GM23338 (cell line): Measurements from ENCODE around the gene LRRC75B. TPM values are rescaled to one million over a fixed set of nuclear protein-coding genes. Genes with fewer than 3 reads are reported as not detected.

Experiments used
- ATAC-seq: fragments of 200-7000 bp; cut with Tn5 transposase; 3 replicates; pipeline ENCODE4 v1.9.1; 2020
- DNase-seq: peaks from one replicate; pipeline ENCODE4 v3.0.0-alpha.2; 2015; ENCODE audit warnings: low spot score
- H2AFZ ChIP-seq: fragments of 200-600 bp; sonication (generic); 2 replicates; pipeline ENCODE4 v1.8.0; 2016; ENCODE audit warnings: antibody characterized with exemption, mild to moderate bottlenecking, moderate library complexity
- H3F3A ChIP-seq: fragments of 200-600 bp; sonication (generic); replicated peaks from 2 replicates; pipeline ENCODE4 v1.8.0; 2017; ENCODE audit warnings: antibody characterized with exemption, mixed run types, low read depth
- H3K27ac ChIP-seq: fragments of 200-600 bp; sonication (generic); 2 replicates; pipeline ENCODE4 v1.6.1; 2016; ENCODE audit warnings: low read depth
- H3K27me3 ChIP-seq: fragments of 200-600 bp; sonication (generic); 2 replicates; pipeline ENCODE4 v1.8.0; 2016; ENCODE audit warnings: mild to moderate bottlenecking, mixed run types, moderate library complexity; ENCODE audit not compliant: insufficient read depth
- H3K36me3 ChIP-seq: fragments of 200-600 bp; sonication (generic); 2 replicates; pipeline ENCODE4 v1.8.0; 2016; ENCODE audit warnings: mild to moderate bottlenecking; ENCODE audit not compliant: insufficient read depth
- H3K4me1 ChIP-seq: fragments of 200-600 bp; sonication (generic); 2 replicates; pipeline ENCODE4 v1.8.0; 2016; ENCODE audit warnings: mild to moderate bottlenecking, moderate library complexity; ENCODE audit not compliant: insufficient read depth
- H3K4me2 ChIP-seq: fragments of 200-600 bp; sonication (generic); 2 replicates; pipeline ENCODE4 v1.7.1; 2017; ENCODE audit warnings: mixed run types
- H3K4me3 ChIP-seq: fragments of 200-600 bp; sonication (generic); 2 replicates; pipeline ENCODE4 v1.6.1; 2016; ENCODE audit warnings: mixed run types
- H3K79me2 ChIP-seq: fragments of 200-600 bp; sonication (generic); replicated peaks from 2 replicates; pipeline ENCODE4 v1.8.0; 2017; ENCODE audit warnings: mild to moderate bottlenecking; ENCODE audit not compliant: insufficient read depth
- H3K9me2 ChIP-seq: fragments of 200-600 bp; sonication (generic); 2 replicates; pipeline ENCODE4 v1.8.0; 2017; ENCODE audit not compliant: insufficient read depth
- H4K20me1 ChIP-seq: fragments of 200-600 bp; sonication (generic); replicated peaks from 2 replicates; pipeline ENCODE4 v1.8.0; 2017; ENCODE audit warnings: mild to moderate bottlenecking; ENCODE audit not compliant: insufficient read depth
- H3K27ac Mint-ChIP-seq: 2 replicates; pipeline ENCODE4 v1.8.0; 2020; ENCODE audit warnings: inconsistent platforms, mild to moderate bottlenecking, moderate library complexity, mixed read lengths
- H3K27me3 Mint-ChIP-seq: 3 replicates; pipeline ENCODE4 v1.8.0; 2022; ENCODE audit warnings: low read depth, mild to moderate bottlenecking, moderate library complexity, mixed read lengths, inconsistent platforms; ENCODE audit not compliant: insufficient read depth, poor library complexity
- H3K36me3 Mint-ChIP-seq: 3 replicates; pipeline ENCODE4 v1.8.0; 2021; ENCODE audit warnings: low read depth, mild to moderate bottlenecking, inconsistent platforms, moderate library complexity, mixed read lengths
- H3K4me1 Mint-ChIP-seq: 3 replicates; pipeline ENCODE4 v1.8.0; 2020; ENCODE audit warnings: mild to moderate bottlenecking, inconsistent platforms, mixed read lengths
- H3K4me3 Mint-ChIP-seq: 3 replicates; pipeline ENCODE4 v1.8.0; 2021; ENCODE audit warnings: moderate library complexity, mild to moderate bottlenecking, inconsistent platforms, mixed read lengths
- H3K9me3 Mint-ChIP-seq: 3 replicates; pipeline ENCODE4 v1.8.0; 2020; ENCODE audit warnings: moderate library complexity, mild to moderate bottlenecking, inconsistent platforms, mixed read lengths
- CREB1 ChIP-seq: fragments of 250-450 bp; sonication (Bioruptor Pico); IDR thresholded peaks from 2 replicates; pipeline ENCODE4 v1.5.0; 2020; ENCODE audit warnings: low read depth, mild to moderate bottlenecking, moderate library complexity
- ETS1 ChIP-seq: IDR thresholded peaks from 2 replicates; pipeline ENCODE4 v1.6.1; 2016; ENCODE audit warnings: antibody characterized with exemption
- EZH2 ChIP-seq: fragments of 200-600 bp; sonication (generic); IDR thresholded peaks from one replicate; pipeline ENCODE4 v1.8.0; 2017; ENCODE audit warnings: antibody characterized with exemption, mild to moderate bottlenecking, low read depth; ENCODE audit not compliant: unreplicated experiment
- EZH2phosphoT487 ChIP-seq: fragments of 200-600 bp; sonication (generic); IDR thresholded peaks from one replicate; pipeline ENCODE4 v1.8.1; 2018; ENCODE audit warnings: antibody characterized with exemption; ENCODE audit not compliant: unreplicated experiment
- JUNB ChIP-seq: IDR thresholded peaks from one replicate; pipeline ENCODE4 v1.6.1; 2016; ENCODE audit warnings: antibody characterized with exemption; ENCODE audit not compliant: unreplicated experiment
- NANOG ChIP-seq: IDR thresholded peaks from 2 replicates; pipeline ENCODE4 v1.6.1; 2016; ENCODE audit warnings: antibody characterized with exemption, borderline replicate concordance
- POLR2AphosphoS5 ChIP-seq: IDR thresholded peaks from 2 replicates; pipeline ENCODE4 v1.6.1; 2016; ENCODE audit warnings: antibody characterized with exemption, low read depth
- REST ChIP-seq: IDR thresholded peaks from one replicate; pipeline ENCODE4 v1.6.1; 2018; ENCODE audit warnings: antibody characterized with exemption; ENCODE audit not compliant: unreplicated experiment
- STAT1 ChIP-seq: IDR thresholded peaks from one replicate; pipeline ENCODE4 v1.6.1; 2016; ENCODE audit warnings: antibody characterized with exemption; ENCODE audit not compliant: unreplicated experiment
- ZNF114 ChIP-seq: fragments of 250-450 bp; sonication (Bioruptor Pico); IDR thresholded peaks from 2 replicates; pipeline ENCODE4 v1.5.0; 2020; ENCODE audit warnings: mild to moderate bottlenecking, moderate library complexity
- ZNF331 ChIP-seq: fragments of 250-450 bp; sonication (Bioruptor Pico); IDR thresholded peaks from 2 replicates; pipeline ENCODE4 v1.5.0; 2020; ENCODE audit warnings: low read depth, mild to moderate bottlenecking, moderate library complexity
- polyA plus RNA-seq: library from polyadenylated mRNA; unstranded; fragments of >200 nt; fragmentation: Nextera tagmentation; extraction: Ambion mirVana; gene quantifications from 2 replicates; pipeline ENCODE4 v1.2.1, GENCODE V29; 2016
- total RNA-seq: library from RNA; depleted of rRNA; stranded (reverse); fragments of >200 nt; shearing (Covaris generic); gene quantifications from 2 replicates; pipeline ENCODE4 v1.2.3, GENCODE V29; 2014

LRRC75B gene
- total and polyA plus RNA-seq, 2 experiments from 2014 or later: 17.6 to 22.1 TPM

GRCh38 chr22:24579258-24579601, 13.6 kb downstream of the LRRC75B start:
- ATAC-seq: no peak
- Mint-ChIP-seq H3K4me3 (no peak overlapping the region), H3K27ac (no peak overlapping the region), H3K9me3 (no peaks in the 10 kb centered on the region), H3K36me3 (peaks cover 16% of the 10 kb centered on the region), H3K27me3 (peaks cover 6% of the 10 kb centered on the region), H3K4me1 (no peaks in the 10 kb centered on the region)
- H2AFZ ChIP-seq: no peak overlapping the region
- no peak for TF ChIP-seq EZH2
- no peak for TF ChIP-seq POLR2AphosphoS5
- peaks cover 15% of the 10 kb centered on the region for H4K20me1 ChIP-seq
- H3K4me2 ChIP-seq: no peak overlapping the region
- no peak overlapping the region for H3K4me3 ChIP-seq
- peaks cover 3% of the 10 kb centered on the region; the same call in 1 of the 2 replicates for H3K36me3 ChIP-seq
- H3K9me2 ChIP-seq: no peaks in the 10 kb centered on the region
- DNase-seq: no peak
- H3K27ac ChIP-seq: no peak overlapping the region
- no peaks in the 10 kb centered on the region for H3K27me3 ChIP-seq
- H3K79me2 ChIP-seq: no peaks in the 10 kb centered on the region
- peaks cover 18% of the 10 kb centered on the region; the same call in 1 of the 2 replicates for H3F3A ChIP-seq
- no peaks in the 10 kb centered on the region for H3K4me1 ChIP-seq

- no peaks in the 10 kb centered on the region for H3K27me3 ChIP-seq
- peaks cover 19% of the 10 kb centered on the region for H4K20me1 ChIP-seq
- no peaks in the 10 kb centered on the region for H3K9me2 ChIP-seq
- H3K27ac ChIP-seq: 0 out of 2 replicates have a peak overlapping the region, but pooled peaks have one; percentile 52
- Mint-ChIP-seq H3K27me3 (peaks cover 6% of the 10 kb centered on the region), H3K4me3 (no peak overlapping the region), H3K4me1 (no peaks in the 10 kb centered on the region), H3K27ac (no peak overlapping the region; the same call in 1 of the 2 replicates), H3K9me3 (no peaks in the 10 kb centered on the region), H3K36me3 (peaks cover 22% of the 10 kb centered on the region)
- H3F3A ChIP-seq: peaks cover 20% of the 10 kb centered on the region; the same call in 1 of the 2 replicates
- H3K79me2 ChIP-seq: no peaks in the 10 kb centered on the region
- ATAC-seq (no peak), DNase-seq (no peak)
- no peak overlapping the region for H3K4me2 ChIP-seq
- no peak overlapping the region for H2AFZ ChIP-seq
- no peaks in the 10 kb centered on the region for H3K4me1 ChIP-seq
- peaks cover 10% of the 10 kb centered on the region; the same call in 1 of the 2 replicates for H3K36me3 ChIP-seq
- no peak overlapping the region for H3K4me3 ChIP-seq
- no peak for TF ChIP-seq STAT1
- TF ChIP-seq CREB1 (CRISPR knock-in tag): no peak
- no peak for TF ChIP-seq JUNB
- TF ChIP-seq ZNF331: no peak
- no peak for TF ChIP-seq POLR2AphosphoS5
- TF ChIP-seq ETS1: no peak
- no peak for TF ChIP-seq NANOG
- TF ChIP-seq REST: no peak
- TF ChIP-seq EZH2: no peak
- no peak for TF ChIP-seq ZNF114 (CRISPR knock-in tag)
- TF ChIP-seq EZH2phosphoT487: no peak
Observed at GRCh38 chr22:24578355-24579257, 14.3 kb downstream of the LRRC75B start.
